DMS53 (cell line): ENCODE results near the gene PIGQ.
A peak's percentile ranks its signal among the peaks of the same experiment; 100 is the strongest.

ENCODE experiments used
- DNase-seq: peaks from one replicate; lab custom pipeline; 2025; lab: John Stamatoyannopoulos, UW

The PIGQ gene

DNA sequence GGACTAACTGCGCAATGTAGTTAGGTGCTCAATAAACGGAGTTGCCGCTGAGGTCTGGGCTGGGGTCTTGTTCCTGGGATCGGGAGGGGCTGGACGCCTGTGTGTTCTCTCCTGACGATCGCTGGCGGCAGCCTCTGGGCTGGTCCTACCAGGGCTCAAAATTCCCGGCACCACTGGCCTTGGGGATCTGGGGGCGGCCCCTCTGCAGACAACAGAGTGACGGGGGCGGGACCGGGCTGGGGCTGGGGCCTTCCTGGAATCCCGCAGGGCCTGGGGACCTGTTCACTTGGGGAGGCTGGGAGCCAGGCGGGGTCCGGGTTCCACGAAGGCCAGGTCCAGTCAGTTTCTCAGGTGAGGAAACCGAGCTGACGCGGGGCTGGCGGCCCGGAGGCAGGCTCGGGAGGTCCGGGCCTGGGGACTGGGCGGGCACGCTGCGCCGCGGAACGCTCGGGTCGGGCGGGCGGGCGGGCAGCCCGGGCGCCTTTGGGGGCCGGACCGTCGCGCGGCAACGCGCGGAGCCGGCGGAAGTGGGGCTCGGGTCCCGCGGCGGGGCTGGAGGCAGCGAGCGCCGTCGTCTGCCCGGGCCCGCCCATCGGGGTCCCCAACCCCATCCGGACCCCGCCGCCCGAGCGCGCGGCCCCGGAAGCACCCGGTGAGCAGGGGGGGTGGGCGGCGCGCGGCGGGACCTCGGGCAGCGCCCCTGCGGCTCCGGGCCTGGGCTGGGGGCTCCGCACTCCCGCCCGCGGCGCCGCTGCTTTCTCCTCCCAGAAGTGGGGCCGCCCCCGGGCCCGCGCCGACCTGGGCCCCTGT is at the start of gene PIGQ:
PIGQ (plus strand) TSS at position 524 of the 810 bp plus-strand sequence. CDS start 4,107 bp downstream, outside the sequence.
- peak; percentile 76 for DNase-seq

GRCh38 chr16:520847-521246 is 48.9 kb upstream of the PIGQ start:
- DNase-seq = no peak

GRCh38 chr16:521381-522210 is 48.2 kb upstream of the PIGQ start:
- DNase-seq = peak; percentile 76

GRCh38 chr16:522320-523096 is 47.3 kb upstream of the PIGQ start:
- peak; percentile 28 for DNase-seq

GRCh38 chr16:523097-523741 is 46.5 kb upstream of the PIGQ start:
- DNase-seq = no peak

- no peak for DNase-seq
Measured at GRCh38 chr16:524274-525040, 45.3 kb upstream of the PIGQ start.

DNA sequence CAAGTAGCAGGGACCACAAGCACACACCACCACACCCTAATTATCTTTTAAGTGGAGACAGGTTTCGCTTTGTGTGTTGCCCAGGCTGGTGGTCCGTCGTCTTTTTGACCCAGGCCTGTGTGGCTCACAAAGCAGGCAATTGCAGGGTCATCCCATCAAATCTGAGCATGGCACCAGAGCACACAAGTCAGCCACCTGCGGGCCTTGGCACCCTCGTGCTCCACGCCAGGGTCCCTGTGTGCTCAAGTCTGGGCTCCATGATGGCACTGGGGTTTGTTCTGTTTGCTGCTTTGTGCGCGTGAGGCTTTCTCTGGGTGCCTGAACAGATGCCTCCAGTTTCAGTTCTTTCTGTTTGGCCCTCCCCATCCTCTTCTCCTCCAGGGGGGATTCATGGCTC is 44.6 kb upstream of the PIGQ start:
- no peak for DNase-seq

- peak; percentile 17 for DNase-seq
Measured at GRCh38 chr16:525520-526180, 44.1 kb upstream of the PIGQ start.

GRCh38 chr16:526181-527014 is 43.4 kb upstream of the PIGQ start:
- peak; percentile 70 for DNase-seq

DNA sequence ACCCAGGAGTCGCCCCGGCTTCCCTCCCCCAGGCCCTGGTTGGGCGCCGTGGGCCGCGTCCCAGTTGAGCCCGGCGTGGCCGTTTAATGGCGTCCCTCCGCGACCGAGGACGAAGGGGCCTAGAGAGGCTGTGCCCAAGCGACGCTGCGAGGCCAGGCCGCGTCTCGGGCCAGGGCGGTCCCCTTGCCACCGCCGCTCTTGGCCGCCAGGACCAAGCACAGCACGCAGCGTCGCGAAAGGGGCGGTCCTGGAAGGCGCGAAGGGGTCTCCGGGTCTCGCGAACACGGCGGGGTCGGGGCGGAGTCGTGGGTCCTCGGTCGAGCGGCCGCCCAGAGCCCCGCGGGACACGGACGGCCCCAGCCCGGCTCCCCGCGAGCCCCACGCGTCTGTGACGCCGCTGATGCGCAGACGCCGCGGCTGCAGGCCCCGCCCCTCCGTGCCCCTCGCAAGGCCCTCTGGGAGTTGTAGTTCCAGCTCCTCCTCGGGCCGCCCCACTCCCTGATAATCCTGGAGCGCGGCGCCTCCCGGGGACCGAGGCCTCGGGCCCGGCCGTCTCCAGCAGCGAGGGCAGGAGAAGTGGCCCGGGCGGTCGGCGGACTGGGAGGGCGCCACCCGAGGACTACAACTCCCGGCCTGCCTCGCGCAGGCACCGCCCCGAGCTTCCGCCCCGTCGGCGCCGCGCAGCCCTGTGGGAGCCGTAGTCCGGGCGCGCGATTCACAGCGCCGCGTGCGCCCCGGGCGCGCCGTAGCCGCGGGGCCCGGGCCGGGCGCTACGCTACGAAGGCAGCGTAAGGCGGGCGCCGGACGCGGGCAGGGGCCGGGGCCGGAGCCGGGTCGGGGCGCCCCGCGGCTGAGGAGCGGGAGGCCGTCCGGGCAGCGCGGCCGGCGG is 42.5 kb upstream of the PIGQ start, which contains the start of gene CAPN15:
CAPN15 (plus strand) TSS at position 698 of the 889 bp plus-strand sequence. CDS start 19,127 bp downstream, outside the sequence.
- peak; percentile 91 for DNase-seq

DNA sequence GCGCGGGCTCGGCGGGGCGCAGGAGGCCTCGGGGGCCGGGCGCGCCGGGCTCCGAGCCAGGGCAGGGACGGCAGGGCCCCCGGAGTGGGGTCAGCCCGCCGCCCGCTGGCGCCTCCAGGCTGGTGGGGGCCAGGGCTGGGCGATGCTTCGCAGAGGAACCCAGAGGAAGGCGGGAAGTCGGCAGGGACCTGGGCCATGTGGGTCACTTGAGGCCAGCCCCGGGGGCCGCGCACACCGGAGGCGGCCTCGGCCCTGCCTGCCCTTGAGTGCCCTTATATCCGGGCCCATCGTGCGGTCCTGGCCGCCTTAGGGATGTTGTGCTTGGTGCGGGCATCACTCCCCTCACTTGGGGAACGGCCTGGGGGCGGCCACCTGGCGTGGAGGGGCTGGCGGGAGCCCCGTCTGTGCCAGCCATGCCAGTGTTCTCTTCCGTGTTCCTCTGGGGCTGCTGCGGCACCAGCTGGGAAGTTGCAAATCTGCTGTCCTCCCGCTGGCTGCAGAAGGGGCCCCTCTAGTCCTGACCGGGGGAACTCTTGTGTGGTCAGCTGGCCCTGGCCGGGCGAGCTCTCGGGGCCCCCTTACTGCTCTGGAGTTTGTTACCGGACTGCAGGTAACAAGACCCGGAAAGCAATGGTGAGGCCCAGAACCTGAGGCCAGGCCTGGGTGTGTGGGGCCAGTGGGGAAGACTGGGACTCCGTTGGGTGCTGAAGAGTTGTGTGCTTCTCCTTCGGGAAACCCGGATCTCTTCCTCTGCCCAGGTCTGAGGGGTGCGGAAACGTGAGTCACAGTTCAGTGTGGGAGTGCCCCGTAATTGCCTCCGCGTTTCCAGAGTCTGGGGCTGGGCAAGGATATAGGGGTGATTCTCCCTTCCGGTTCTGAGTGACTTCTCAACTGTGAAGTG is 41.4 kb upstream of the PIGQ start:
- peak; percentile 60 for DNase-seq

DNA sequence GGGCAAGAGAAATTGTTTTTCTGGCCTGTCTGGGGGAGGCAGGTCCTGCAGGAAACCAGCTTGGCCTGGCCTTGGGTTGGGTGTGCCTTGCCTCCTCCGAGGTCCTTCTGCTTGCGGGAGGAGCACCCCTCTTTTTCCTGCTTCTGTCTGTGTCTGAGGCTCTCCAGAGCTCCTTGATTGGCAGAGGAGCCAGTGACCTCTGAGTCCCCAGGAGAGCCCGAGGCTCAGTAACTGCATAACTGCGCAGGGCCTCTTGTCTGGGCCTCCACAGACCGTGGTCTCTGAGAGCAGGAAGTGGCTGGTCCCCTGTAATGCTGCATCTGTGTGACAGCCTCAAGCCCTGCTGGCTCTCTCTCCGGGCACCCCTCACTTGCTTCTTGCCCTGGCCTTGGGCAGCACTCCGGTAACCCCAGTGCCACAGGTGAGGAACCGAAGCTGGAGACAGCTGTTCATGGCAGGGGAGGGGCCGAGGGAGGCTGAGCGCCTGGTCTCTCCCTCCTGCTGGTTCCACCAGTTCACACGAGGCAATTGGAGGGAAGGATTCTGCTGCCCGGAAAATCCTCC is 40.7 kb upstream of the PIGQ start:
- DNase-seq = no peak

DNA sequence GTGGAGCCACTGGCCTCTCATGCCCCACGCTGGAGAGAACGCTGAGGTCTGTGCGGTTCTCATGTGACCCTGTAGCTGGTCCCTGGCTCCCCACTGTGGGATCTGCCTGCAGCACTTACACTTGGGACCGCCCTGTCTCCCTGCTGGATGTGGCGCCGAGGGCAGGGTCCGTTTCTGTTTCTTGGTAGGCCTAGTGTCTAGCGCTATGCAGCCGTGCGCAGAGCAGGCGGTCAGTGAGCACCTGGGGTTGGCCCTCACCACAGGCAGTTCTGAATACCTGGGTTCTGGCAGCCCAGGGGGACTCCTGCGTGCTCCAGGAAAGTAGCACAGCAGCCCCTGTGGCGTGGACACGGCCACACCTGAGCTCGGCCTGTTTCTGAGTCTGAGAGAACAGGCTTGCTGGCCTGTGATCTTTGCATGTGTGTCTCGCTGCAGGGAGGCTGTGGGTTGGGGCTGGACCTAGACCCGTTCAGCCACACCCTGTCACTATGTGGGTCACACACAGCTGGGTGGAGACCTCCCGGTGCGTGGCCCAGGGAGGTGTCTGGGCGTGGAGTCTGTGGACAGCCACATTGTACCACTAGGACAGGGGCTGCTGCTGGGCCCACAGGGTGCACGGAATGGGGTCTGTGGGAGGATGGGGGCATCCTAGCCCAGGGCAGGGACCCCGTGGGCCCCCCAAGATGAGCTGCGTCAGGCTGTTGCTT is 39.5 kb upstream of the PIGQ start:
- no peak for DNase-seq

- no peak for DNase-seq
Measured at GRCh38 chr16:531494-532125, 38.2 kb upstream of the PIGQ start.

GRCh38 chr16:533391-534123 is 36.2 kb upstream of the PIGQ start:
- DNase-seq = no peak
